SK-N-MC (cell line): ENCODE results near the gene PARVA.

Experiments used
- DNase-seq: peaks from one replicate; pipeline ENCODE4 v3.0.0-alpha.2; 2011; ENCODE audit warnings: low read depth, low spot score
- H3K27ac ChIP-seq: fragments of 200-600 bp; sonication (generic); 2 replicates; pipeline ENCODE4 v1.5.1; 2016; ENCODE audit warnings: mixed run types
- H3K36me3 ChIP-seq: fragments of 200-600 bp; sonication (generic); 2 replicates; pipeline ENCODE4 v1.6.1; 2017; ENCODE audit warnings: antibody characterized with exemption, low read length, mixed read lengths; ENCODE audit not compliant: insufficient read depth
- H3K4me3 ChIP-seq: fragments of 200-600 bp; sonication (generic); 2 replicates; pipeline ENCODE4 v1.5.1; 2016
- H3K9ac ChIP-seq: fragments of 200-600 bp; sonication (generic); 2 replicates; pipeline ENCODE4 v1.8.0; 2017; ENCODE audit warnings: mixed run types, mixed read lengths; ENCODE audit not compliant: insufficient read length
- H3K9me3 ChIP-seq: fragments of 200-600 bp; sonication (generic); 2 replicates; pipeline ENCODE4 v1.6.1; 2017; ENCODE audit warnings: low read depth, mild to moderate bottlenecking, antibody characterized with exemption, low read length, moderate library complexity, mixed read lengths
- EZH2 ChIP-seq: fragments of 200-600 bp; sonication (generic); IDR thresholded peaks from one replicate; pipeline ENCODE4 v1.6.1; 2017; ENCODE audit warnings: antibody characterized with exemption
- FOXP2 ChIP-seq: optimal IDR thresholded peaks from 2 replicates; pipeline ENCODE3; 2011; ENCODE audit warnings: mild to moderate bottlenecking, moderate library complexity; ENCODE audit not compliant: insufficient read depth; ENCODE audit errors: extremely low read length, control extremely low read depth
- POLR2AphosphoS5 ChIP-seq: IDR thresholded peaks from 2 replicates; pipeline ENCODE4 v1.6.1; 2012; ENCODE audit warnings: mild to moderate bottlenecking, low read depth, low read length, borderline replicate concordance

Gene PARVA

DNA sequence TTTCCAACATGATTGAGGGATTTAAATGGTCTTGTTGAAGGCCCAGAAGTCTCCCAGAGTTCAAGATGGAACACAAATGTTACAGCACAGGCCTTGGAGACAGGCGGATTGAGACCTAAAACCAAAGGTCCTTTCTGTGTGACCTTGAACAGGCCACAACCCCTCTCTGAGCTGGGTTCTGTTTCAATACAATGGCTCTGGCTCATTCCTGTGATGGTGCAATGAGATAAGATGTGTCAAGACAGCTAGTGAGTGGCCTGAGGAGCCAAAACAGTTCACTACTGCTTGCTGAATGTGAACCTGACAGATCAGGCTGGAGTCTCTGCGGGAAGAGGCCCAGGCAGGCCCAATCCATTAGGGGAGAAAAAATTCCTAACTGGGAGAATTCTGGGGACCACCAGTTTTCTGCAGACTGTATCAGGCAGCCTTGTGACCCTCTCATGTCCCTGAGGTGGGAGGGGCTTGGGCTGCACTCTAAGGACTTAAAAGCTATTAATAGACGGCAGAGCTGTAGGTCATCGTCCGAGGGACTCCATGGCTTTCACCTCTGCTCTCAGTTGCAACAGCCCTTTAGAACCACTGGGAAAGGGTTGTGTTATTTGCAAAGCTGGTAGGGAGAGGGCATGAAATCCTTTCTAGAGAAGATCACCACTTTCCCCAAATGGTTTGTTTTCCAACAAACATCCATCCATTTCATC, 170.7 kb downstream of the PARVA start:
- H3K9me3 ChIP-seq = no peaks in the 10 kb centered on the region
- H3K36me3 ChIP-seq = no peaks in the 10 kb centered on the region
- no peak for TF ChIP-seq EZH2
- TF ChIP-seq FOXP2 = no peak
- TF ChIP-seq POLR2AphosphoS5 = no peak
- no peak overlapping the region for H3K4me3 ChIP-seq
- no peak for DNase-seq
- H3K27ac ChIP-seq = no peak overlapping the region
- no peak overlapping the region for H3K9ac ChIP-seq

DNA sequence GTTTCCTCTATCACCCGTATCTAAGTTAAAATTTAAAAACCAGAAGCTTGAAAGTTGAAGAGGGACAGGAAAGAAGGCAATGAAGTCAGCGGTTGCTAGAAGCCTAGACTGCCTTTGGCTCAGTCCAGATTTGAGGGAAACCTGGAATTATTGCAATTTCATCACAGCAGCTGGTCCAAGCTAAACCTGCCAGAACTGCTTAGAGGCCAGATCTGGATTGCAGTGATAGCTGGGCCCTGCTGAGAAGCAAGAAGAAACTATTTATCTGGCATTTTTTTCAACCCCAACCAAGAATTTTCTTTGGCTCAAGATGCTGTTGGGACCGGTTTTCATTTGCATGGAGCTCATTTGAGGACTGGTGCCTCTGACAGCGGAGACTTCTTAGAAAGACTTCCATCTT, 175.3 kb downstream of the PARVA start:
- Histone ChIP-seq H3K36me3 (no peaks in the 10 kb centered on the region), H3K27ac (no peak overlapping the region), H3K9me3 (no peaks in the 10 kb centered on the region), H3K9ac (no peak overlapping the region), H3K4me3 (no peak overlapping the region)
- TF ChIP-seq FOXP2 (no peak), POLR2AphosphoS5 (no peak), EZH2 (no peak)
- DNase-seq = no peak

DNA sequence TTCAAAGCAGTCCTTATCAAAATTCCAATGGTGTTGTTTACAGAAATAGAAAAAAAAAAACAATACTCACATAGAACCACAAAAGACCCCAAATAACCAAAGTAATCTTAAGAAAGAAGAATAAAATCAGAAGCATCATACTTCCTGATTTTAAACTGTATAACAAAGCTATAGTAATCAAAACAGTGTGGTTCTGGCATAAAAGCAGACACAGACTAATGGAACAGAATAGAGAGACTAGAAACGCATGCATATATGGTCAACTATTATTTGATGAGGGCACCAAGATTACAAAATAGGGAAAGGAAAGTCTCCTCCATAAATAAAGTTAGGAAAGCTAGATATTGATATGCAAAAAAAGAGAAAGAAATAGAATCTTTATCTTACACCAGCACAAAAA, 176.8 kb downstream of the PARVA start:
- H3K9me3 ChIP-seq = no peaks in the 10 kb centered on the region
- H3K4me3 ChIP-seq = no peak overlapping the region
- H3K9ac ChIP-seq = no peak overlapping the region
- no peak for DNase-seq
- TF ChIP-seq FOXP2 = no peak
- TF ChIP-seq EZH2 = no peak
- TF ChIP-seq POLR2AphosphoS5 = no peak
- no peak overlapping the region for H3K27ac ChIP-seq
- H3K36me3 ChIP-seq = no peaks in the 10 kb centered on the region

DNA sequence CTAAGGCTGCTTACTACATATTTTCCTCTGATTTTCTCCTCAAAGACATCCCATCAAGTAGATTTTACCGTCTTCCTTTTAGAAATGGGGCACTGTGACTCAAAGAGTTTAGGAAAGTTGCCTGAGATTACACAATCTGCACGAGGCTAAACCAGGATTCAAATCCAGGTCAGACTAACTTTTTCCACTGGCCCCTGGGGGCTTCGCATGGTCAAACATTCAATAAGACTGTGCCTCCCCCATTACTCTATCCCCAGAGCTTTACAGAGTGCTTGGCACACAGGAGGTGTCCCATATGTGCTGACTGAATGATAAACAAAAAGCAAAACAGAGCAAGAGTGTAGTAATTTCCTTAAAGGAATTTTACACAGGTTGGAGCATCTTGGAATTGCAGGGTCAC, 178.8 kb downstream of the PARVA start:
- Histone ChIP-seq H3K4me3 (no peak overlapping the region), H3K36me3 (no peaks in the 10 kb centered on the region), H3K9ac (no peak overlapping the region), H3K27ac (no peak overlapping the region), H3K9me3 (no peaks in the 10 kb centered on the region)
- DNase-seq = no peak
- TF ChIP-seq FOXP2 (no peak), EZH2 (no peak), POLR2AphosphoS5 (no peak)

DNA sequence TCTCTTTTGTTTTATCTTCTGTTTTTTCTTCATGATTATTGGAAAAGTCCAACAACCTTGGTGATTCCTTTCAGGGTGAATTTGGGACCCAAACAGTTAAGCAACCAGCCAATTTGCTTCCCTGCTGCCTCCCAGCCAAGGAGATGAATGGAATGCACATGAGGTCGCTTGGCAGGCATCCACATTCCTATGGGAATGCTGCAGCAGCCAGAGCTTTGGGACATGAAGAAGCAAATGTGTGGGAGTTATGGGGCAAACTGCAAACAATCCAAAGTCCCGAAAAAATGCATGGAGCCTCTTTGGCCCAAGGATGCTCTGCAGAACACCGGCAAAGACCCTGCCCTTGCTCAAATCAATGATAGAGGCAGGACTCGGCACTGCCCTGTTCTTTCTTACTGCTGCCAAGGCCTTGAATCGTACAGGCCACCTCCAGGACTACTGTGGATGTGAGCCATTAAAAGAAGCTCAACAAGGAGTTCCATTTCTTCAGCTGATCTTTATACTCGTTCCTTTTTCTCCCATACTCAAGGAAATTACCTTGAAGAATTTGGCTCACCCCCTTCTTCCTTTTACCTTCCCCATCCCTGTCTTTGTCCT, 179.5 kb downstream of the PARVA start:
- no peaks in the 10 kb centered on the region for H3K36me3 ChIP-seq
- H3K4me3 ChIP-seq = no peak overlapping the region
- peak; percentile 5 for DNase-seq
- H3K27ac ChIP-seq = no peak overlapping the region
- TF ChIP-seq POLR2AphosphoS5 (no peak), EZH2 (no peak), FOXP2 (no peak)
- H3K9me3 ChIP-seq = no peaks in the 10 kb centered on the region
- no peak overlapping the region for H3K9ac ChIP-seq

DNA sequence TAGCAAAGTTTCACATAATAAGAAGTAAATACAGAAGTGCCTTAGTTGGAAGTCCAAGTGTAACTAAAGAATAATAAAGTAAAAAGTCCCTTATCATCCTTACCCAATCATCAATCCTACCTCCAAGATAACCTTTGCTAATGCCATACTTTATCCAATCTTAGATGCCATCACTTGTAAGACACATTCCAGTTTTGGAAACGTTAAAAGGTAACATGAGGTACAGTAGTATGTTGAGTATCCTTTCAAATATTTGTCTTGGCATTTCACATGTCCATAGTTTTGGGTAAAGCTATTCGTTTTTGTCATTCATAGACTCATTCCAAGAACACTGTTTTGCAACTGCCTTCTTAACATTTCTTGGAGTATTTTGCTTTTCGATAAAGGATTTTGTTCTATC, 181.6 kb downstream of the PARVA start:
- no peak for TF ChIP-seq POLR2AphosphoS5
- TF ChIP-seq EZH2 = no peak
- no peak for TF ChIP-seq FOXP2
- no peak for DNase-seq

DNA sequence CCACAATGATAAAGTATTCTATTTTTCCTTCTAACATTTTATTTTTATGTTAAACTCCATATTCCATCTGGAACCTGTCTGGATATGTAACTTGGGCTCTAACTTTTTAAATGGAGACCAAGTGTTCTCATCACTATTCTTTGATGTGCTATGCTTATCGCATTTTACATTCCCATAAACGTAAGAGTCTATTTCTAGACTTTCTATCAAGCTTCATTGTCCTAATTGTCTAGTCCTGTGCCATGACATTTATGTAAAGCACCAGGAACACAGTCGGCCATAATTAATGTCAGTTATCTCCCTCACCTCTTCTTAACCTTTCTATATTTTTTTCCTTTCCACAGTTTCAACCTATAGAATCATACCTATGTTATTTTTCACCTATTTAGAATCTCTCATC, 183.0 kb downstream of the PARVA start:
- TF ChIP-seq EZH2 (no peak), FOXP2 (no peak)
- H3K9me3 ChIP-seq = no peaks in the 10 kb centered on the region
- no peak for DNase-seq

More for the DNA sequence above, 181.6 kb downstream of the PARVA start:
- no peaks in the 10 kb centered on the region for H3K9me3 ChIP-seq
- H3K27ac ChIP-seq = no peak overlapping the region
- no peak overlapping the region for H3K4me3 ChIP-seq
- H3K36me3 ChIP-seq = no peaks in the 10 kb centered on the region
- H3K9ac ChIP-seq = no peak overlapping the region

DNA sequence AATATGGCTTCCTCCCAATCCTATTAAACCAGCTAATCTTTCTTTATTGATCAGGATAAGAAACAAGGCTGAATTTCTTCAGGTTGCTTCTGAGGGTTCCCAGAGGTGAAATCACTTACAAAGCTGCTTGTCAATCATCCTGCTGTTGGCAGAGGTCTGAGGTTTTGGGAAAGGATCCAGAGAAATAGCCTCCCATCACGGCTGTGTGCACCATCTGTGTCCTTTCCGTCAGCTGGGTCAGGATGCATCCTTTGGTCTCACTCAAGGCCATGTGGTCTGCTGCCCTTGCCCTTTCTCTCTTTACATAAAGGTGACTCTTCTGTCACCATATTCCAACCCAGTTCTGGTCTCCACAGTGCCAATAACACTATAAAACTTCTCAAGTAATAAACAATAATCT, 183.5 kb downstream of the PARVA start:
- H3K27ac ChIP-seq = no peak overlapping the region
- H3K9ac ChIP-seq = no peak overlapping the region
- H3K9me3 ChIP-seq = no peaks in the 10 kb centered on the region
- no peak for DNase-seq
- no peak for TF ChIP-seq EZH2
- TF ChIP-seq POLR2AphosphoS5 = no peak
- no peaks in the 10 kb centered on the region for H3K36me3 ChIP-seq
- H3K4me3 ChIP-seq = no peak overlapping the region

More for the DNA sequence above, 183.0 kb downstream of the PARVA start:
- no peak overlapping the region for H3K27ac ChIP-seq
- no peak overlapping the region for H3K4me3 ChIP-seq
- H3K9ac ChIP-seq = no peak overlapping the region
- no peaks in the 10 kb centered on the region for H3K36me3 ChIP-seq

DNA sequence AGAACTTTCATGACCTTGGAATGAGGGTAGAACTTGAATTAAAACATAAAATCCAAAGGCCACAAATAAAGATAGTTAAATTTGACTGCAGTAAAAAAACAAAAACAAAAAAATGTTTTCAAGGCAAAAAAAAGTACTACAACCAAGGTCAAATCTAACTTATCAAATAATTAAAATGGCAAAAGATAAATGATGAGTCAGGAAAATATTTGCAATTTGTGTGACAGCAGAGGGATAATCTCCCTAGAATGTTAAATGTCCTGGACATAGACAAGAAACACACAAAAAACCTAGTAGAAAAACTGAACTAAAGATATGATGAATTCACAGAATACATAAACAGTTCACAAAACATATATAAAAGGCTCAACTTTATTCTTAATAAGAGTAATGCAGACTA, 186.6 kb downstream of the PARVA start:
- Histone ChIP-seq H3K27ac (no peak overlapping the region), H3K9ac (no peak overlapping the region), H3K9me3 (no peaks in the 10 kb centered on the region), H3K4me3 (no peak overlapping the region), H3K36me3 (no peaks in the 10 kb centered on the region)
- no peak for DNase-seq
- TF ChIP-seq FOXP2 (no peak), POLR2AphosphoS5 (no peak), EZH2 (no peak)
